MM.1S (cell line): ENCODE measurements around the gene PRAMEF7.
"Not testable (repeated sequence)": the region's sequence is repeated elsewhere in the genome, so short reads cannot be mapped to it uniquely, and the experiment has no call there.

Experiments
- DNase-seq: peaks from one replicate; pipeline ENCODE4 v3.0.0-alpha.2; 2015
- H2AFZ ChIP-seq: fragments of 300-600 bp; sonication (generic); 2 replicates; pipeline ENCODE4 v1.6.0; 2016; ENCODE audit warnings: antibody characterized with exemption, low read length
- H3F3A ChIP-seq: fragments of 300-600 bp; sonication (generic); 2 replicates; pipeline ENCODE4 v1.6.1; 2016; ENCODE audit warnings: mild to moderate bottlenecking, antibody characterized with exemption, low read length, moderate library complexity, mixed read lengths; ENCODE audit not compliant: insufficient read depth
- H3K27ac ChIP-seq: fragments of 300-600 bp; sonication (generic); 2 replicates; pipeline ENCODE4 v1.5.1; 2016; ENCODE audit warnings: mild to moderate bottlenecking, low read length
- H3K27me3 ChIP-seq: fragments of 300-600 bp; sonication (generic); replicated peaks from 2 replicates; pipeline ENCODE4 v1.6.0; 2016; ENCODE audit warnings: low read length; ENCODE audit not compliant: insufficient read depth
- H3K36me3 ChIP-seq: fragments of 300-600 bp; sonication (generic); replicated peaks from 2 replicates; pipeline ENCODE4 v1.6.1; 2016; ENCODE audit warnings: mild to moderate bottlenecking, low read length, mixed read lengths; ENCODE audit not compliant: insufficient read depth
- H3K4me1 ChIP-seq: fragments of 300-600 bp; sonication (generic); 2 replicates; pipeline ENCODE4 v1.6.1; 2016; ENCODE audit warnings: low read length, mixed read lengths
- H3K4me2 ChIP-seq: fragments of 300-600 bp; sonication (generic); 2 replicates; pipeline ENCODE4 v1.6.0; 2016; ENCODE audit warnings: low read depth, low read length
- H3K4me3 ChIP-seq: fragments of 300-600 bp; sonication (generic); 2 replicates; pipeline ENCODE4 v1.5.1; 2016; ENCODE audit warnings: low read length, mixed read lengths
- H3K79me2 ChIP-seq: fragments of 300-600 bp; sonication (generic); 2 replicates; pipeline ENCODE4 v1.6.1; 2016; ENCODE audit warnings: mixed run types, low read length, mixed read lengths
- H3K9ac ChIP-seq: fragments of 300-600 bp; sonication (generic); 2 replicates; pipeline ENCODE4 v1.6.1; 2016; ENCODE audit warnings: low read length, mixed read lengths
- H3K9me2 ChIP-seq: fragments of 300-600 bp; sonication (generic); replicated peaks from 2 replicates; pipeline ENCODE4 v1.6.1; 2016; ENCODE audit warnings: mild to moderate bottlenecking, low read length, mixed read lengths; ENCODE audit not compliant: insufficient read depth
- H3K9me3 ChIP-seq: fragments of 300-600 bp; sonication (generic); replicated peaks from 2 replicates; pipeline ENCODE4 v1.6.1; 2016; ENCODE audit warnings: mild to moderate bottlenecking, low read length, mixed read lengths; ENCODE audit not compliant: insufficient read depth
- H4K20me1 ChIP-seq: fragments of 300-600 bp; sonication (generic); 2 replicates; pipeline ENCODE4 v1.6.1; 2016; ENCODE audit warnings: mild to moderate bottlenecking, low read length, moderate library complexity, mixed read lengths; ENCODE audit not compliant: insufficient read depth

The PRAMEF7 gene

GRCh38 chr1:12947480-12947879 is 31.1 kb downstream of the PRAMEF7 start, which contains the start of gene PRAMEF6:
TSS of gene PRAMEF6 (minus strand) at chr1:12947580. CDS start at chr1:12942518, 5,062 bp downstream.
- H3F3A ChIP-seq, H3K4me2 ChIP-seq, H3K27me3 ChIP-seq, H3K4me3 ChIP-seq, H3K9me3 ChIP-seq, H3K36me3 ChIP-seq, H3K4me1 ChIP-seq, H3K27ac ChIP-seq, H2AFZ ChIP-seq, H3K79me2 ChIP-seq, H3K9me2 ChIP-seq, H4K20me1 ChIP-seq, H3K9ac ChIP-seq, DNase-seq: not testable (repeated sequence)
